Cerebellar cortex (tissue), 1 donor: ENCODE measurements around the gene LFNG.

ENCODE experiments used
- DNase-seq: peaks from one replicate; pipeline ENCODE4 v3.0.0-alpha.2; 2015; ENCODE audit warnings: low spot score

Gene LFNG, protein sequence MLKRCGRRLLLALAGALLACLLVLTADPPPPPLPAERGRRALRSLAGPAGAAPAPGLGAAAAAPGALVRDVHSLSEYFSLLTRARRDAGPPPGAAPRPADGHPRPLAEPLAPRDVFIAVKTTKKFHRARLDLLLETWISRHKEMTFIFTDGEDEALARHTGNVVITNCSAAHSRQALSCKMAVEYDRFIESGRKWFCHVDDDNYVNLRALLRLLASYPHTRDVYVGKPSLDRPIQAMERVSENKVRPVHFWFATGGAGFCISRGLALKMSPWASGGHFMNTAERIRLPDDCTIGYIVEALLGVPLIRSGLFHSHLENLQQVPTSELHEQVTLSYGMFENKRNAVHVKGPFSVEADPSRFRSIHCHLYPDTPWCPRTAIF

DNA sequence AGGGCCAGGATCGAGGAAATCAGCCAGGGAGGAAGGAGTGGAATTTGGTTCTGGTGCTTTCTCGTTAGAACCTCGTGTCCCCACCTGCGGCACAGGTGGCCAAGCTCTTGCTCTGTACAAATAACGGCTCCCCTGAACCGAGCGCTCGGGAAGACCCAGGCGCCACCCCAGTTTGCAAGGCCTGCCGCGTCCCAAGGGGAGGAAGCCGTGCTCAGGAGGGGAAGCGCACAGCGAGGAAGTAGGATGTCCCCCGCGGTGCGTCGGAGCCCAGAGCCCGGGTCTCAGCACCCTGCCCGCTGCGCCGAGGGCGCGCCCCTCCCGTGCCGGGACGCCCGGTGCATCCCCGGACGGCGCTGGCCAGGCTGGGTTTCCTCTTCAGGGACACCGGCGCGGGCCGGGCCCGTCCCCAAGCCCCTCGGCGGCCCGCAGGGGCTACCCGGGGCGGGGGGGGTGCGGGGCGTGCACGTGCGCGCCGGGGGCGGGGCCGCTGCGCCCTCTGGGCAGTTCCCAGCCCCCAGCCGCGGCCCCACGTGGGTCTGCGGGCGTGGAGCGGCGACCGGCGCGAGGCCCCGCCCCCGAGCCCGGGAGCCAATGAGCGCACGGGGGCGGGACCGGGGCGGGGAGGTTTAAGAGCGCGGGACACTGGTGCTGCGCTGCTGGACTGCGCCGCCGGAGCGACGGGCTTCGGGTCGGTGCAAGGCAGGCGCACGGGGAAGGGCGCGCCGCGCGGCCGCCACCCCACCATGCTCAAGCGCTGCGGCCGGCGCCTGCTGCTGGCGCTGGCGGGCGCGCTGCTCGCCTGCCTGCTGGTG, at the start of gene LFNG:
TSS of gene LFNG (plus strand) at position 656 of the 812 bp plus-strand sequence. CDS start at position 744, 88 bp downstream.
- peak; percentile 87 for DNase-seq

DNA sequence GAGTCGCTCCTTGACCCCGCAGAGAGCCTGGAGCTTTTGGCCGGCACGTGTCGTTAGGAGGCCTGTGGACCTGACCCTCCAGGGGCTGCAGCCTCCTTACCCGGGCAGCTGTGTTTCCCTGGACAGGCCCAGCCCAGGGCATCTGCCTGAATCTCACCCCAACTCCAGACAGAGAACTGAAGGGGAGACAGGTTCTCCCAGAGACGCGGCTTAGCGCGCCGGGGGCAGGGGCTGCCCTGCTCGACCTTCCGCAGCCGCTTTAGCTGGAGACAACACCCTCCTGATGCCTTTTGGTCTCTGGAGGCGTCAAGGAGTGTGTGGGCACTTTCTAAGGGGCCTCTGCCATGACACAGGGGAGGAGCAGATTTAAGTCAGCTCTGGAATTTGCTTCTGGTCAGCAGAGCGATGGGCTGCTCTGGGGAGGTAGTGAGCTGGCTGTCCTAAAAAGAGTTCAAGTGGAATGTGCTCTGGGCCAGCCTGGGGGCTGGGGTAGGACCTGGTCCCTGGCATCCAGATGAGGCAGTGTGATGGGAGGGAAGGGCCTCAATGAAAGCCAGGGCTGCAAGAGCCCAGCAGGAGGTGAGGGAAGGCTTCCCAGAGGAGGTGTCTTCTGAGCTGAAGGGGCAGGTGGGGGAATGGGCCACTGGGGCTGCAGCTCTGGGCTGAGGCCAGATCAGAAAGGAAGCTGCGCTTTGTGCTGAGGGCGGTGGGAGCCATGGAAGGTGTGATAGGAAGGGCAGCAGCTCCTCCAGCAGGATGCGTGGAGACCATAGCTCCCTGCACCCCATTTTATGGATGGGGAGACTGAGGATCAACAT, 49.2 kb upstream of the LFNG start:
- DNase-seq = no peak

DNA sequence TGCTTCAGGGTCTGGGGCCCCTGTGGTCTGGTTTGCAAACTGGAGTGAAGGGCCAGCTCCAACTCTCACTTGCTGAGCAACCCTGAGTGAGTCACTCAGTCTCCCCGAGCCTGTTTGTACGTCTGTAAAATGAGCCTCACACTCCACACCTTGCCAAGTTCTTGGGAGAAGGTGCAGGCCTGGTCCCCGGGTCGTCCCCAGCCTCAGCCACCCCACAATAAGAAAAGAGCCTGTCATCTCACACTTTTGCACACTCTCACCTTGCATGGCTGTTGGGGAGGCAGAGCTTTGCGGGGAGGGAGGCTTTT, 48.6 kb upstream of the LFNG start:
- DNase-seq = no peak

DNA sequence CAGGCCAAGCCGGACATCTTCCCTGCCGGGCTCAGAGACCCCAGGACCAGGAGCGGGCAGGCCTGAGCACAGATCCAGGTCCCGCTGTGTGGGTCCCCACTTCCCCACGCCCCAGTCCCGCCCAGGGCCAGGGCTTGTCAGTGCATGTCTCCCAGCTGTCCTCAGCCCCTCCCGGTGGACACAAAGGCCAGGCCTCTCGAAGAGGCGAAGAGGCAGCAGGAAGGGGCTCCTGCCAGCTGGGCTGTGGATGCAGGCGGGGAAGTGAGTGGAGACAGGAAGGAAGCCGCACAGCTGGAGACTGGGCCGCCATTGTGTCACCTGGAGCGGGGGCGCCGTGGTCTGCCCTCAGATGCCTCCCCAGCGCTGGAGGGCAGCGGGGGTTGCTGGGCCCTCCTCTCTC, 48.2 kb upstream of the LFNG start:
- no peak for DNase-seq

DNA sequence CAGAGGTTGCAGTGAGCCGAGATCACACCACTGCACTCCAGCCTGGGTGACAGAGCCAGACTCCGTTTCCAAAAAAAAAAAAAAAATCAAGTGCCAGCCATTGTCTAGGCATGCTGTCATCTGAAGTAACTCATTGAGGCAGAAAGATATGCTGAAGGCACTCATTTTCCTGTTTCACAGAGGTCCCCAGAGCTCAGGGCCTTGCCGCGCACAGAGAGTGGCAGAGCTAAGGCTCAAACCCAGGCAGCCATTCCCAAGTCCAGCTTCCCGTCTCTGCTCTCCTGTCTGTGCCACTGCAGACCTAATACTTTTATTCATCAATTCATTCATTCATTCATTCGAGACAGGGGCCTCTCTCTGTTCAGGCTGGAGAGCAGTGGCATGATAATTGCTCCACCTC, 46.8 kb upstream of the LFNG start:
- no peak for DNase-seq

DNA sequence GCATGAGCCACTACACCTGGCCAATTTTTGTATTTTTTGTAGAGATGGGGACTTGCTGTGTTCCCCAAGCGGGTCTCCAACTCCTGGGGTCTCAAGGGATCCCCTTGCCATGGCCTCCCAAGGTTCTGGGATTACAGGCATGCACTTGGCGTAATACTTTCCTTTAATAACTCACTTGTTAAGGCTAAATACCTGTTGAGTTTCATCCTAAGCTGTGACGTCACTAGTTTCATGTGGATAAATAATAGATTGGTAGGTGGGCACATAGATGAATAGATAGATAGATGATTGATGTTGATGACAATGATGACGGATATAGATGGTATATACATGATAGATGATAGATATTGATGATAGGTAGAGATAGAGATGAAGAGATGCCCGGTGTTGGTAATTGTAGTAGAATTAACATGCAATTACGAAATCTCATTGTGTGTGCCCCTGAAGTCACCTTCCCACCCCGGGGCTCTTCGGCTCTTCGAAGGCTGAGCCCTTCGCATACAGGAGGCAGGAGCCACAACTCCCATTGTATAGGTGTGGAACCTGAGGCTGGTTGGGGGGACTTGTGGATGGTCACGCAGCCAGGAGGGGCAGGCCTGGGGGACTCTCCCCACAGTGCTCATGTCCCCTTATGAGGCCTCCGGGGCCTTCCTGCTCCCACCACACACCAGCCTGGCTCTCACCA, 45.9 kb upstream of the LFNG start:
- DNase-seq = no peak

DNA sequence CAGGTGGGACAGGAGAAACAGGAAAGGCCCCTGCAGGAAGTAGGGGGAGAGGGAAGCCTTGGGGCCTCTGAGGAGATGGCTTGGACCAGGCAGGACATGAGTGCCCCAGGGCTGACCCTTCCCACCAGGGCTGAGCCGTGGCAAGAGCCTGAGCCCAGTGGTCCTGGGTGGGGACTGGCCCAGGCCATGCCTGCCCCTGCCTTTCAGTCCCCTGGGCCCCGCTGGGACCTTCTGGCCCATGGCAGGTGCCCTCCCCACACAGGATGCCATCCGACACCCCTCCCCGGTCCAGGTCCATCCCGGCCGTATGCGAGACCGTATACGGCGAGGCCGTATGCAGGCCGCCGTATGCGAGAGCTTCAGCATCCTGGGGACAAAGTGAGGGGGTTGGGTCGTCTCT, 45.4 kb upstream of the LFNG start:
- DNase-seq = no peak

DNA sequence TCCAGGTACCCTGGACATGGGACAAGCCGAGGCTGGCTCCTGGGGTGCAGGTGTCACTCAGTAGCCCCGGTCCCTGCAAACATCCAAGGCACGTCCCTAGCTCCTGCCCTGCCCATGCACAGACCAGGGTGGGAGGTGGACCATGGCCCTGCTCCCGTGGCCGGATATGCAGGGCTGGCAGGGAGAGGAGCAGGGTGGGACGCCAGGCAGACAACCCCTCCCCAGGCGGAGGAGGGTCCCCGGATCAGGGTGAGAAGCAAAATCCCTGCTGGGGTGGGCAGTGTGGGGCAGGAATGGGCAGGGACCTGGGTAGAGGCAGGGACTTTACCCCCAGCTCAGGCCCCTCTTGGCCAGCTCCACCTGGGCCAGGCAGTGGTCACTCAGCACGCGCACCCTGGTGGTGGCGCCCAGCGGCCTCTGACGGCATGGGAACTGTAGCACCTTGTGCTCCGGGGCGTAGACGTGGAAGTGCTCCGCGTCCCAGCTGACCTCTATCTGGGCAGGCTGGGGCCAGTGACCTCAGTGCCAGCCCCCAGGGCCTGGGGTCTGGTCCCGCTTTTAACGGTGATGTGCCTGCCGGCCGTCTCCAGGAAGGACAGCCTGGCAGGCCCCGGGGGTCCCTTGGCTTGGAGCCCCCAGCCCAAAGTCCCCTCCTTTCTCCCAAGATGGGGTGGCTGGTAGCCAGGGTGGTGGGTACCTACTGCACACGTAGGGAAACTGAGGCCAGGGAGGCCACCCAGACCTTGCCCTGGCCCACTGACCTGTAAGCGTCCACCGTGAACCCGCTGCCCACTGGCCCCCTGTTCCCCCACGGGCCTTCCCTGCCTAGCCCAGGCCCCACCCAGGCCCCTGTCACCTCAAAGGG, 44.5 kb upstream of the LFNG start:
- DNase-seq = no peak

DNA sequence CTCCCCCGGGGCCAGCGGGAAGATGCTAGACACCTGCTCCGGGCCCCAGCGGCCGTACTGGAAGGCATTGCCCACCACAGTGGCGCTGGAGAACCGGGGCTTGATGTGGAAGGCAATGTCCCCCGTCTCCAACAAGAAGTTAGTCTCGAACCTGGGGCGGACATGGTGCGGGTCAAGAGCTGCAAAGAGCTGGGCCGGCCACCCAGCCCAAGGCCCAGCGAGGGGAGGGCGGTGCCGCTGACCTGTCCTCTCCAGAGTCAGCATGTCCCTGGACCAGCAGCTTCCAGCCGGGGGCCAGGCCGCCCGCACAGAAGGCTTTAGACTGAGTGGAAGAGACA, 43.9 kb upstream of the LFNG start:
- no peak for DNase-seq

DNA sequence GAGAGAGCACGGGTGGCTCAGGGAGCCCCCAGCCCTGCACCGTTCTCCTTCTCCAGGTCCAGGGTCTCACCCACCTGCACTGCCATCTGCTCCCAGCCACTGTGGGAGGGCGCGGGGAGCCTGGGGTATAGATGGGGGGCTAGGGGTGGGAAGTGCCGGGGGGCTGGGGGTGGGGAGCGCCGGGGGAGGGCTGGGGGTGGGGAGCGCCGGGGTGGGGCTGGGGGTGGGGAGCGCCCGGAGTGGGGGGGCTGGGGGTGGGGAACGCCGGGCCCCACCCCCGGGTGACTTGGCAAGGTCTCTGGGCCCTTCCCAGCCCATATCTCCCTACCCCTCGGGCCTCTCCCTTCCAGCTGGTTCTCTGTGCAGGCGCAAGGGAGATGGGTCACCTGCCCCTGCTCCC, 43.3 kb upstream of the LFNG start, which contains the start of gene GRIFIN:
TSS of gene GRIFIN (minus strand) at position 101 of the 400 bp plus-strand sequence. CDS start at position 86, 15 bp downstream.
- DNase-seq = no peak

DNA sequence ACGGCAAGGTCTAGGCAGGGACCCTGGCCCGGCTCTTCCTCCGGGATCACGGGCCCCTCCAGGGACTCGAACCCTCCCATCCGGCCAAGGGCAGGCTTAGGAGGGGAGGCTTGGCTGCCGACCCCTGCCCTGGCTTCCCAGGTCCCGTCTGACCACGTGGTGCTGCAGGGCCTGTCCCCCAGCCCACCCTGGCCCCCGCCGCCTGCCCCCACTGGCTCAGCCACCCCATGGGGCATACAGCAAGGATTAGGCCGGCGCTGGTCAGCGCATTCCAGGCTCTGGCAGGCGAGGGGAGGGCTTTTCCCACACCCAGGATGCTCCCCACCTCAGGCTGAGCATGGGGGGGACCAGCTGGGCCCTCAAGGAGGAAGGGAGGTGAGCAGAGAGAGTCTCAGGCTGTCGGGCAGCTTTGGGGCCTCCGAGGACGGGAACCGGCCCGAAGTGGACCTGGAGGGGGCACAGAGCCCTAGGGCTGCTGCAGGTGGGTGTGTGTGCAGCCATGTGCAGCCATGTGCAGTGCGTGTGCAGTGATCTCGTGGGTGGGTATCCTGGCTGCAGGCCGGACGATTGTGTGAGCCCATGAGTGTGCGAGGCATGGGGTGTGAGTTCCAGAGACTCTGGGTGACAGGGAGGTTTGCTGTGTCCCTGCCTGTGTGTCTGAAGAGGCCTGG, 42.7 kb upstream of the LFNG start:
- no peak for DNase-seq

DNA sequence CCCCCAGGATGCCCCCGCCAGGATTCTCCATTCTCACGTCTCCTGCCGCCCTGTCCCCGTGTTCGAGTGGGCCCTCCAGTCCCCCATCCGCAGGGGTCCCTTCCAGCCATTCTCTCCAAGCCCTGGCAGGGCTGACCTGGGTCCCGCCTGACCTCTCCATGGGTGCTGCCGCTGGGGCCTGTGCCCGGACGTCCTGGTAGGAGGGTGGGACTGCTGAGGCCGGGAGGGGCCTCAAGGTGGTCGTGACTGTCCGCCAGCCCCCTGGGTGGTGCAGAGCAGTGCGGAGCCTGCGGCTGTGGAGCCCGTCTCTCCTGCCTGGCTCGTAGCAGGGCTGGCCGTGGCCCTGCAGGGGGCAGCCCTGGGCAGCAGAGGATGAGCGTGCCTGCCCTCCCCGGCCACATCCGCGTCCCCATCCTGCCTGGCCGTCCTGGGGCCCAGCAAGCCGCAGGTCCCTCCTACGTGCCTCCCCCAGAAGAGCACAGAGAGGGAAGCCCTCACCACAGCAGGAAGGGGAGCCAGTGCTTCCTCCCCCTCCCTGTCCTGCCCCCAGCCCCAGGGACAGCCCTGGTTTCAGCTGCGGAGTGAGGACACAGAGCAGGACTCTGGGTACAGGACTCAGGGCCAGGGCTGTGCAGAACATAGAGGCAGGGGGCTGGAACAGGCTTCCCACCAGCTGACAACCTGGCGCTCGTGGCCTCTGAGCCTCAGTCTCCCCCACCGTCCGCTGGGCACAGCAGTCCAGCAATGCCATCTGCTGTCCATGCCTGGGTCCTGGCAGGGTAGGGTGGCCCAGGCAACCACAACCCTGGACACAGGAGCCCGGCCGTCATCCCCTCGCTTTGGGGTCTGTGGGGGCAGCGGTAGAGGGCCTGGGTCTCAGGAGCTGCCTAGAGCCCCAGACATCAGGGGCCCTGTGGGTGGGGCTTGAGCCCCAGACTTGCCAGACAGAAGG, 41.9 kb upstream of the LFNG start:
- peak; percentile 50 for DNase-seq

DNA sequence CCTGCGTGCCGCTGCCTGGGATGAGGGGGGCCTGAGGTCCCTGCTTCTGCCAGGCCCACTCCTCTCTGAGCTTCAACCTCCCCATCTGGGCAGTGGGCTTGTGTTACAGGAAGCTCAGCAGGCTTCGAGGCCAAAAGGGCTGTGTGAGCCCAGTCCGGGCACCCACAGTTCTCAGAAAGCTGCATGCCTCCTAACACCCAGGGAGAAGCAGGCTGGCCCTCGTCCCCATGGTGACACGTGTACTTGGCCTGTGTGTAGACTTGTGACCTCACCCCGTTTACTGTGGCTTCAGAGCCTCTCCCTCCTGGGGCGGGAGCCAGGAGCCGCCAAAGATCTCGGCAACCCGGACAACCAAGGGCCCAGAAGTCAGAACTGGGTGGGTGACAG, 41.2 kb upstream of the LFNG start:
- DNase-seq = peak; percentile 32

DNA sequence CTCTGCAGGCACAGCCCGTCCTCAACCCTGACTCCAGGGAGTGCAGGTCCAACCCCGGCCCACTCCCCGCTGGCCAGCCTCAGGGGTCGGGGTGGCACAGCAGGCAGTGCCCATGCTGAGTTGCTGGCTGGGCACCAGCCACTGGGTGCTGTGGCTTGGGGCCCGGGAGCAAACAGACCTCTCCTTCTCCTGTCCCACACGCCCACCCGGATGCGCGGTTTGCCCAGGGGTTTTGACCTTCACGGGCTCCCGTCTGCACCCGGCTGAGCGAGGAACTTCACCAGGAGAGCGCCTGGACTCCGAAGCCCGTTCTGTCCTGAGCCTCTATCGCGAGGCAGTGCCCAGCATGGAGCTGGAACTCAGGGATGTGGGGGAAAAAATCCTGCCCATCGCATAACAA, 40.8 kb upstream of the LFNG start:
- no peak for DNase-seq

DNA sequence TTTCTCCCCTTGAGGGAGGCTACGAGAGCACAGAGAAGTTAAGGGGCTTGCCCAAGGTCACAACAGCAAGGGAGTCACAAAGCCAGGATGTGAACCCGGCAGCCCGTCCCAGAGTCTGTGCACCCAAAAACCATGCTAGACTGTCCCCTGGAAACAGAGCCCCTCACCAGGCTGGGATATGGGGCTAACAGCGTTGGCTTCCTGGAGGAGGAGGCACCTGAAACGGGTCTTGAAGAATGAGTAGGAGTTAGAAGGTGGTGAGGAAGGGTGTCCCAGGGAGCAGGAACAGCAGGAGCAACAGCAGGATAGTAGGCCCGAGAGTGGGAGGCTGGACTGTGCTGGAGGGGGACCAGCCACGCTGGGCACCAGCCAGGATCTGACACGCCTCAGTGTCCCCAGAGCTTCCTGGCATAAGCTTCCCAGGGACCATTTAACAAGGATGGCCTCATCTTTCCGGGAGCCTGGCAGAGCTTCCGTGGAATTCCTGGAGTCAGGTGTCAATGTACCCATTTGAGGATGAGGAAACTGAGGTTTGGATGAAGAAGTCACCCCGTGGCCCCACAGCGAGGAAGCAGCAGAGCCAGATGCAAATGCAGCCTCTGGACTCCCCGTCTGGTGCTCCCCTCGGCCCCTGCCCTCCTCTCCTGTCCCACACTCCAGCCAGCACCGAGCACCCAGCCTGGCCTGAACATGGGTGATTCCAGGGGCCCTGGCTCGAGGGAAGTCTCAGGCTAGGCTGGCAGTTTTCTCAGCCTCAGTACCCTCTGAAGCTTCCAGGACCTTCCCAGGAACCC, 40.1 kb upstream of the LFNG start:
- DNase-seq = no peak

DNA sequence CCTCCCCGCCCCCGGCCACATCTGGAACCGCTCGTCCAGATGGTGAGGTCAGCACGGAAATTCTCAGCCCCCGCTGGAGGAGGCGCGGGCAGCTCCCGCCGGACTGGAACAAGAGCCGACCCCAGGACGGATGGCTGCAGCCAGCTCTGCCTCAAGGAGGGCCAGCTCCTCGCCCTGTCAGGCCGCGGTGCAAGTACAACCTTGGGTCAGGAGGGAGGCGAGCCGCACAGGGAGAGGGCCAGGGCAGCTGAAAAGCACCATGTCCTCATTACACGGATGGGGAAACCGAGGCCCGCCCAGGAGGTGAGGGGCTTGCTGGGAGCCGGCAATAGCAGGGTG, 39.5 kb upstream of the LFNG start:
- DNase-seq = no peak

DNA sequence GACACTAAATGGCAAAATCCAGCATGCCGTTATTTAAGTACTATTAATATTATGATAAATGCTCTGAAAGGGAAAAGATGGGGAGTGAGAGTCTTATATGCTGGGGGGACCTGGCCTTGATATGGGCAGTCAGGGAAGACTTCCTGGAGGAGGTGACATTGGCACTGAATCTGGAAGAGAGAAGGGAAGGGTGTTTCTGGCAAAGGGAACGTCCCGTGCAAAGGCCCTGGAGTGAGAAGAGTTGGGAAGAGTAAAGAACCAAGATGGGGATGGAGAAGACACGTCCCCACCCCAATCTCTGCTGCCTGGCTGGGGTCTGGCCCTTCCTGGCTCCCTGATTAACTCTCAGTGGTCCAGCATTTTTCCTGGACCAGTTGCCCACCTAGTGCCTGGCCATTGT, 38.4 kb upstream of the LFNG start:
- DNase-seq = no peak

DNA sequence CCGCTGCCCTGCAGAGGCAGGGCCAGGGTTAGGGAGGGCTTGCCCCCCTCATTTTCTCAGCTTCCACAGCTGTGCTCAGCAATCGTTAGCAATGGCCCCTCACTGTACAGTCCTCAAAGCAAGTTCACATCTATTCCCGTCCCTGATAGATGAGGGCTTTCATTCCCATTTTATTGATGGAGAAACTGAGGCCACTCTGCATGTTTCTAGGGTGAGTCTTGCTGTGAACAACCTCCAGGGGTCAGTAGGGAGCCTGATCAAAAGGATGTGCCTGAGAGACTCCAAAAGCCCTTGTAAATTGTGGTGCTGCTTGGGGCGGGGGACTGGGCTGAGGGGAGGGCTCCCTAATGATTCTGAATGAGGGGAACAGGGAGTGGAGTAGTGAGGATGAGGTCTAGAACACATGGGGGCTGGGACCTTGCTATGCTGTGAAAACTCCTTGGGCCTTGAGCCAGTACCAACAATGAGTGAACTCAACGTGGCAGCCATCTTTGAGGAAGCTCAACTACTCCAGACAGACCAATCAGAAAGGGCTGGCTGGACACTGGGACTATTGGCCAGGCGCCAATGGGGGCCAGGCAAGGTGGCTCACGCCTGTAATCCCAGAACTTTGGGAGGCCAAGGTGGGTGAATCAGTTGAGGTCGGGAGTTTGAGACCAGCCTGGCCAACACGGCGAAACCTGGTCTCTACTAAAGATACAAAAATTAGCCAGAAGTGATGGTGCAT, 36.7 kb upstream of the LFNG start:
- DNase-seq = no peak
